Astrocyte (in vitro differentiated cells and primary cell): ENCODE measurements around the gene FTH1. TPM values are rescaled to one million over a fixed set of nuclear protein-coding genes. Genes with fewer than 3 reads are reported as not detected.

ENCODE experiments used
- DNase-seq: peaks from one replicate; pipeline ENCODE4 v3.0.0-alpha.2; 2010; ENCODE audit warnings: low read depth
- FAIRE-seq: peaks from 2 replicates; lab custom pipeline; 2011; peaks lifted over from hg19 to GRCh38; lab: Jason Lieb, UNC
- H2AFZ ChIP-seq: 2 replicates; pipeline ENCODE4 v1.6.0; 2012; ENCODE audit warnings: low read depth, low read length, inconsistent platforms
- H3K27ac ChIP-seq: 2 replicates; pipeline ENCODE4 v1.5.1; 2011; ENCODE audit warnings: low read depth, low read length, inconsistent platforms
- H3K27me3 ChIP-seq: 2 replicates; pipeline ENCODE4 v1.6.0; 2011; ENCODE audit warnings: low read length, inconsistent platforms; ENCODE audit not compliant: insufficient read depth
- H3K36me3 ChIP-seq: 2 replicates; pipeline ENCODE4 v1.5.1; 2011; ENCODE audit warnings: low read length, inconsistent platforms; ENCODE audit not compliant: insufficient read depth
- H3K4me1 ChIP-seq: 2 replicates; pipeline ENCODE4 v1.5.1; 2011; ENCODE audit warnings: low read length, inconsistent platforms; ENCODE audit not compliant: insufficient read depth
- H3K4me2 ChIP-seq: 2 replicates; pipeline ENCODE4 v1.6.0; 2012; ENCODE audit warnings: low read length, inconsistent platforms
- H3K4me3 ChIP-seq: 2 replicates; pipeline ENCODE4 v1.5.1; 2011; ENCODE audit warnings: low read depth, mild to moderate bottlenecking, low read length, inconsistent platforms; ENCODE audit not compliant: insufficient read depth
- H3K79me2 ChIP-seq: 2 replicates; pipeline ENCODE4 v1.6.0; 2012; ENCODE audit warnings: mild to moderate bottlenecking, low read length, inconsistent platforms; ENCODE audit not compliant: insufficient read depth
- H3K9ac ChIP-seq: 2 replicates; pipeline ENCODE4 v1.6.0; 2012; ENCODE audit warnings: mild to moderate bottlenecking, low read length, inconsistent platforms
- H3K9me3 ChIP-seq: 2 replicates; pipeline ENCODE4 v1.5.1; 2012; ENCODE audit warnings: low read depth, mild to moderate bottlenecking, low read length, inconsistent platforms; ENCODE audit not compliant: insufficient read depth
- H4K20me1 ChIP-seq: 2 replicates; pipeline ENCODE4 v1.6.0; 2012; ENCODE audit warnings: low read length, inconsistent platforms; ENCODE audit not compliant: insufficient read depth
- H3K27ac Mint-ChIP-seq: one replicate; pipeline ENCODE4 v1.8.0; 2021; ENCODE audit warnings: mild to moderate bottlenecking, mixed read lengths; ENCODE audit not compliant: unreplicated experiment
- H3K27me3 Mint-ChIP-seq: one replicate; pipeline ENCODE4 v1.8.0; 2021; ENCODE audit warnings: low read depth, mixed read lengths; ENCODE audit not compliant: unreplicated experiment
- H3K36me3 Mint-ChIP-seq: one replicate; pipeline ENCODE4 v1.8.0; 2021; ENCODE audit warnings: low read depth, mixed read lengths; ENCODE audit not compliant: unreplicated experiment
- H3K4me1 Mint-ChIP-seq: one replicate; pipeline ENCODE4 v1.8.0; 2021; ENCODE audit warnings: low read depth, mixed read lengths; ENCODE audit not compliant: unreplicated experiment
- H3K4me3 Mint-ChIP-seq: one replicate; pipeline ENCODE4 v1.8.0; 2021; ENCODE audit warnings: mild to moderate bottlenecking, moderate library complexity, mixed read lengths; ENCODE audit not compliant: unreplicated experiment
- H3K9me3 Mint-ChIP-seq: one replicate; pipeline ENCODE4 v1.8.0; 2021; ENCODE audit warnings: mild to moderate bottlenecking, mixed read lengths; ENCODE audit not compliant: unreplicated experiment
- CTCF ChIP-seq: IDR thresholded peaks from 2 replicates; pipeline ENCODE4 v1.5.1; 2011; ENCODE audit warnings: low read depth, mild to moderate bottlenecking, inconsistent platforms, low read length, moderate library complexity; ENCODE audit not compliant: insufficient read depth
- EZH2 ChIP-seq: IDR thresholded peaks from 2 replicates; pipeline ENCODE4 v1.6.1; 2012; ENCODE audit warnings: mild to moderate bottlenecking, low read length, inconsistent platforms; ENCODE audit not compliant: insufficient read depth
- total RNA-seq: library from RNA; stranded (reverse); gene quantifications from 2 replicates; pipeline ENCODE4 v1.2.1, GENCODE V29; 2021

FTH1 gene
- total RNA-seq, 1 donor from 2014 or later: 2,092 TPM

GRCh38 chr11:61996933-61997332 is 29.5 kb upstream of the FTH1 start:
- no peaks in the 10 kb centered on the region for H3K27me3 ChIP-seq
- no peak overlapping the region for H3K27ac ChIP-seq
- no peak for TF ChIP-seq EZH2
- no peak for TF ChIP-seq CTCF
- no peaks in the 10 kb centered on the region for H3K36me3 ChIP-seq
- DNase-seq: no peak
- H3K9me3 ChIP-seq: peaks cover 3% of the 10 kb centered on the region
- Mint-ChIP-seq H3K27me3 (no peaks in the 10 kb centered on the region), H3K36me3 (peaks cover 12% of the 10 kb centered on the region), H3K4me3 (no peak overlapping the region), H3K27ac (no peak overlapping the region), H3K9me3 (peaks cover 13% of the 10 kb centered on the region), H3K4me1 (no peaks in the 10 kb centered on the region)
- FAIRE-seq: no peak
- no peak overlapping the region for H2AFZ ChIP-seq
- H3K4me1 ChIP-seq: no peaks in the 10 kb centered on the region
- H3K9ac ChIP-seq: no peak overlapping the region
- no peak overlapping the region for H3K4me3 ChIP-seq
- H3K79me2 ChIP-seq: no peaks in the 10 kb centered on the region
- no peaks in the 10 kb centered on the region for H4K20me1 ChIP-seq
- H3K4me2 ChIP-seq: no peak overlapping the region

- H3K36me3 Mint-ChIP-seq: peaks cover 10% of the 10 kb centered on the region
- no peaks in the 10 kb centered on the region for H3K36me3 ChIP-seq
- no peak overlapping the region for H3K27ac ChIP-seq
- no peak overlapping the region for H2AFZ ChIP-seq
- no peaks in the 10 kb centered on the region for H3K27me3 Mint-ChIP-seq
- H3K9ac ChIP-seq: no peak overlapping the region
- H3K4me3 ChIP-seq: no peak overlapping the region
- H3K4me1 ChIP-seq: no peaks in the 10 kb centered on the region
- H4K20me1 ChIP-seq: no peaks in the 10 kb centered on the region
- DNase-seq: no peak
- H3K27ac Mint-ChIP-seq: no peak overlapping the region
- H3K79me2 ChIP-seq: no peaks in the 10 kb centered on the region
- no peaks in the 10 kb centered on the region for H3K4me1 Mint-ChIP-seq
- no peak overlapping the region for H3K4me2 ChIP-seq
- FAIRE-seq: no peak
- TF ChIP-seq CTCF: no peak
- TF ChIP-seq EZH2: no peak
- peaks cover 12% of the 10 kb centered on the region for H3K9me3 Mint-ChIP-seq
- peaks cover 3% of the 10 kb centered on the region for H3K9me3 ChIP-seq
- no peak overlapping the region for H3K4me3 Mint-ChIP-seq
- no peaks in the 10 kb centered on the region for H3K27me3 ChIP-seq
Observed at GRCh38 chr11:61994981-61995380, 27.5 kb upstream of the FTH1 start.

GRCh38 chr11:61985869-61986268 is 18.4 kb upstream of the FTH1 start:
- H3K4me1 Mint-ChIP-seq: peaks cover 4% of the 10 kb centered on the region
- H3K27me3 Mint-ChIP-seq: peaks cover 3% of the 10 kb centered on the region
- H3K27ac Mint-ChIP-seq: no peak overlapping the region

More at GRCh38 chr11:61985869-61986268, 18.4 kb upstream of the FTH1 start:
- no peak for TF ChIP-seq CTCF
- TF ChIP-seq EZH2: no peak
- Mint-ChIP-seq H3K4me3 (no peak overlapping the region), H3K36me3 (peaks cover 3% of the 10 kb centered on the region), H3K9me3 (peaks cover 12% of the 10 kb centered on the region)
- H3K27ac ChIP-seq: no peak overlapping the region
- H3K36me3 ChIP-seq: no peaks in the 10 kb centered on the region
- no peaks in the 10 kb centered on the region for H3K4me1 ChIP-seq
- H3K4me3 ChIP-seq: no peak overlapping the region
- H3K27me3 ChIP-seq: peaks cover 5% of the 10 kb centered on the region
- no peaks in the 10 kb centered on the region for H4K20me1 ChIP-seq
- H3K4me2 ChIP-seq: no peak overlapping the region
- H3K9ac ChIP-seq: no peak overlapping the region
- DNase-seq (no peak), FAIRE-seq (no peak)
- no peaks in the 10 kb centered on the region for H3K79me2 ChIP-seq
- H3K9me3 ChIP-seq: peaks cover 2% of the 10 kb centered on the region
- H2AFZ ChIP-seq: no peak overlapping the region
